Muscle layer of colon (tissue), 2 donors: Measurements from ENCODE around the gene ZNF652.
"Not testable (repeated sequence)": the region's sequence is repeated elsewhere in the genome, so short reads cannot be mapped to it uniquely, and the experiment has no call there.

ENCODE experiments used
- H3K27ac ChIP-seq: one replicate; pipeline ENCODE4 v1.7.0; 2013; ENCODE audit warnings: low read depth, mild to moderate bottlenecking, low read length, moderate library complexity
- H3K27me3 ChIP-seq, 2 donors: one replicate each; pipeline ENCODE4 v1.7.0; 2013; ENCODE audit warnings: low read length in 2 of 2, mild to moderate bottlenecking in 2 of 2; ENCODE audit not compliant: insufficient read depth in 2 of 2, control insufficient read depth in 1 of 2
- H3K36me3 ChIP-seq: one replicate; pipeline ENCODE4 v1.7.0; 2013; ENCODE audit warnings: mild to moderate bottlenecking, low read length; ENCODE audit not compliant: insufficient read depth
- H3K4me1 ChIP-seq: one replicate; pipeline ENCODE4 v1.7.0; 2013; ENCODE audit warnings: mild to moderate bottlenecking, low read length; ENCODE audit not compliant: insufficient read depth
- H3K4me3 ChIP-seq, 2 donors: one replicate each; pipeline ENCODE4 v1.7.0; 2013; ENCODE audit warnings: low read length in 2 of 2, low read depth in 1 of 2, mild to moderate bottlenecking in 1 of 2, moderate library complexity in 1 of 2
- H3K9ac ChIP-seq: one replicate; pipeline ENCODE4 v1.7.0; 2013; ENCODE audit warnings: low read length
- H3K9me3 ChIP-seq: one replicate; pipeline ENCODE4 v1.7.0; 2013; ENCODE audit warnings: mild to moderate bottlenecking, low read length
- donor health status: abdominal sarcoma.
- donor health status: Adenocarcinoma of cecum.

Gene ZNF652

DNA sequence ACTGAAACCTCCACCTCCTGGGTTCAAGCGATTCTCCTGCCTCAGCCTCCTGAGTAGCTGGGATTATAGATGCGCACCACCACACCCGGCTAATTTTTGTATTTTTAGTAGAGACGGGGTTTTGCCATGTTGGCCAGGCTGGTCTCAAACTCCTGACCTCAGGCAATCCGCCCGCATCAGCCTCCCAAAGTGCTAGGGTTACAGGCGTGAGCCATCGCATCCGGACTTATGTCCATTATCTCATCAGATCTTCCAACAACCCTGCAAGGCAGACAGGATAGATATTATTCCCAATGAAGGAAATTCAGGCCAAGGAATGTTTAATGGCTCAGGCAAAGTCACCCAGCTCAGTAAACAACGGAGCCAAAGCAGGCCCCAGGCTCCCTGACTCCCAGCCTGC lies 3.1 kb upstream of the ZNF652 start:
- H3K4me3 ChIP-seq, H3K36me3 ChIP-seq, H3K9me3 ChIP-seq, H3K27ac ChIP-seq, H3K4me1 ChIP-seq, H3K27me3 ChIP-seq, H3K9ac ChIP-seq: not testable (repeated sequence)

DNA sequence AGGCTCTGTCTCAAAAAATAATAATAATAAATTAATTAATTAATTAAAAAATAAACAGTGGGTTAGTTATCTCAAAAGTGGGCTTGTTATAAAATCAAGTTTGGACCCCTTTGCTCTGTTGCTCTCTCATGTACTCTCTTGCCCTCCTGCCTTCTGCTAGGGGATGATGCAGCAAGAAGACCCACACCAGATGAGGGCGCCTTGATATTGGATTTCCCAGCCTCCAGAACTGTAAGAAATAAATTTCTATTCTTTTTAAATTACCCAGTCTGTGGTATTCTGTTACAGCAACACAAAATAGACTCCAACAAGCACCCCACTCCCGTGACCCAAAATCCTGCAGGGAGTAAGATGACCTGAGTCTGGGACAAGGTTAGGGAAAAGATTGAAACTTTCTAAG lies 2.1 kb upstream of the ZNF652 start:
- Histone ChIP-seq H3K36me3 (no peaks in the 10 kb centered on the region), H3K4me1 (peaks cover 16% of the 10 kb centered on the region), H3K9me3 (no peaks in the 10 kb centered on the region), H3K27me3 (no peaks in the 10 kb centered on the region), H3K9ac (no peak overlapping the region), H3K27ac (no peak overlapping the region), H3K4me3 (no peak overlapping the region)

DNA sequence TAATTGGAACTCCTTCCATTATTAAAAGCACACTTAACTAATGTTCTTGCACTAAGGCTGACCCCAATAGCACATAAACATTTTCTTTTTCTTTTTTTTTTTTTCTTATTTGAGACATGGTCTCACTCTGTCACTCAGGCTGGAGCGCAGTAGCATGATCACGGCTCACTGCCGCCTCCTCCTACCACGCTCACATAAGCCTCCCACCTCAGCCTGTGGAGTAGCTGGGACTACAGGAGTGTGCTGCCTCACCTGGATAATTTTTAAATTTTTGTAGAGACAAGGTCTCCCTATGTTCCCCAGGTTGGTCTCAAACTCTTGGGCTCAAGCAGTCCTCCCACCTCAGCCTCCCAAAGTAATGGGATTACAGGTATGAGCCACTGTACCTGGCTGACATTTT lies 1.2 kb upstream of the ZNF652 start:
- no peak overlapping the region for H3K9ac ChIP-seq
- H3K27me3 ChIP-seq: no peaks in the 10 kb centered on the region
- no peak overlapping the region for H3K27ac ChIP-seq
- no peaks in the 10 kb centered on the region for H3K9me3 ChIP-seq
- peaks cover 25% of the 10 kb centered on the region for H3K4me1 ChIP-seq
- H3K4me3 ChIP-seq: no peak overlapping the region
- no peaks in the 10 kb centered on the region for H3K36me3 ChIP-seq

DNA sequence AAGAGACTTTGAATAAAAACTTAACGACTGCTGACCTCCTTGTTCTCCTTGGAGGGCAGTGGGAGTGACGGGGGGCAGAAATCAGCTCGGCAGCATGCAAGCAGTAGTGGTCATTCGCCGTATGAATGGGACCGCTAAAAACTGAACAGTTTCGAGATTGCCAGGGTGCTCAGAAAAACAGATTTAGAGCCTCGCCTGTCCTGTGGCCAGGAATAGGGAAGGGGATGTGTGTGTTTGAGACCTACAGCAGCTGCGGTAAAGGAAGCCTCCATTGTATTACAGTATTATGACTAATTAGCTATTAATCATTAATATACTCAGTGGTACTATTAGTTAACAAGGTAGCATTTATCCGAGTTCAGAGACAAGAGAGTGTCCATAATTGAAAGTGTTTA lies 670 bp upstream of the ZNF652 start:
- peak overlapping the region; percentile 41 for H3K9ac ChIP-seq
- no peaks in the 10 kb centered on the region for H3K36me3 ChIP-seq
- no peaks in the 10 kb centered on the region for H3K27me3 ChIP-seq
- no peaks in the 10 kb centered on the region for H3K9me3 ChIP-seq
- peaks cover 30% of the 10 kb centered on the region for H3K4me1 ChIP-seq
- H3K27ac ChIP-seq: peak overlapping the region; percentile 83
- H3K4me3 ChIP-seq: peak overlapping the region; percentile 58 to 78

DNA sequence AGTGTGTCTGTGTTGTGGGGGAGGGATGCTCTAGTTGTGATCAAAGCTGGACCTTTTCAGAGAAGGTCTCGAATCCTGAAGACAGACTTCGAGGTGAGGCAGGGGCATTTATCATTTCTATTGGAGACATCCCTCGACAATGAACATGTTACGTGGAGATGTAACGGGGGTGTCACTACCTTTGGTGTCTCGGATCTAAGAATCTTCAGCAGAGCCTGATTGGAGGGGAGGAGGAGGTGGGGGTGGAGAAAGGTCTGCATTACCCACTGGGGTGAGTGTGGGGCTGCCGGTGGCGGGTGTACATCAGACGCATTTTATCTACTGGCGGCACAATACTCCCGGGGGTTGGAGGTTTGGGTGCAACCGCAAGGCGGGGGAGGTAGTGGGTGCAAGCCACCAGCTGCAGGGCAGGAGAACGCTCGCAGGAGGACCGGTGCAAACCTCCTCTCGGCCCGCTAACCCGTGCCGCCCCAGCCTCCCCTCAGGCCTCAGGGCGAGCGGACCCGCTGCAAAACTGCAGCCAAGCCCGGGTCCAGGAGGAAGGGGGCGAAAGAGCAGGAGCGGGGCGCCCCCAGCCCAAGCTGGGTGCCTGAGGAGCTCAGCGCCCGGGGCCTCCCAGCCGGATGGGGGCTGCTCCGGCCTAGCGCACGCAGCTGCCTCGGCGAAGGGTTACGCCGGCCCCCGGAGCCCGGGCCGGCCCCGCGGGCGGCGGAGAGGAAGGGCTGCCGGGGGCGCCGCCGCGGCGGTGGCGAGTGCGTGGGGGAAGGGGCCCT lies 735 bp downstream of the ZNF652 start:
- H3K27ac ChIP-seq: peak overlapping the region; percentile 89
- peak overlapping the region; percentile 90 to 93 for H3K4me3 ChIP-seq
- H3K9ac ChIP-seq: peak overlapping the region; percentile 55
- no peaks in the 10 kb centered on the region for H3K9me3 ChIP-seq
- H3K27me3 ChIP-seq: no peaks in the 10 kb centered on the region
- H3K36me3 ChIP-seq: no peaks in the 10 kb centered on the region
- H3K4me1 ChIP-seq: peaks cover 32% of the 10 kb centered on the region

DNA sequence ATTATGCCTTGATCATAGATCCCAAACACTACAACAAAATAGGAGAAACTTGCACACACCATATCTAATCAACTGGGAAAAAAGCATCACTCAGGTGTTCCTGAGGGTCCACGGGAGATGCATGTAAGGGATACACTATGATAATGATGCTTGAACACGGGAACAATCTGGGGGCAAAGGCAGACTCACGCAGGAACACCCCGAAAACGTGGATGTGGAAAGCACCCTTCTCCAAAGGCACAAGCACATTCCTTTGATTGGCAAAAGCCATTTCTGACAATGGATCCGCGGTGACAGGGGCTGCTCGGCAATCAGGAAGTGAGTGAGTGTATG lies 1.3 kb downstream of the ZNF652 start:
- Histone ChIP-seq H3K9me3 (no peaks in the 10 kb centered on the region), H3K36me3 (no peaks in the 10 kb centered on the region), H3K9ac (peak overlapping the region; percentile 55), H3K27ac (peak overlapping the region; percentile 89), H3K4me3 (peak overlapping the region; percentile 90 to 93), H3K4me1 (peaks cover 32% of the 10 kb centered on the region), H3K27me3 (no peaks in the 10 kb centered on the region)

DNA sequence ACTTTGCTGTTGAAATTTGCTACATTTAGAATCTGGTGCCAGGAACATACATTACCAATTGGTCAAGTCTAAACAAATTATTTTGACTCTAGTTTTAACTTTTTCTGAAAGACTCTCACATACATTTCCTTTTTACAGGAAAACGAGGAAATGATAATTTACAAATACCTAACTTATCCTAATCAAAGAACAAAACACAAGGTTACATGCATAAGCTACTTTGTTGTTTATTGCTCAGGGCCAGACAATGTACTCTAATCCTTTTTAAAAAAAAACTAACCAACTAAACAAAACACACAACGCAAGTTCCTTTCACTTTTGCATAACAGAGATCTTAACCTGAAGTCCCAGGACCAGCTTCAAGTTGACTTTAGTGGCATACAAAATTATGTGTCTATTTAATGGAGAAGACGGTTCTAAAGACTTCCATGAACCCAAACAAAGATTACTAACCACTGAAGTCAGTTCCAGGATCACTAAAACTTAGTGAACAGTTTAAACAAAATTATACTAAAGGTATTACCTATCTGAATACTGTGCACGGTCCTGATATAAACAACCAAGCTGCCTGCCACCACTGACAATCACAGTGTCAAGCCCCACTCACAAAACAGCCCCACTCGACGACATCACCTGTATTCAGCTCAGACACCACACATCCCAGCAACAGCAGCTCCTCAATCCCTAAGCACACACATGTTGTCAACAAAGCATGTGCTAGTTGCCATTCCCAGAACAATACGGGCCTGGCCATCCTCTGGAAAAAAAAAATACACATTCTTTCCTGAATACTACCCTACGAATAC lies 1.9 kb downstream of the ZNF652 start:
- H3K4me3 ChIP-seq: peak overlapping the region; percentile 90 to 93
- H3K9me3 ChIP-seq: no peaks in the 10 kb centered on the region
- peak overlapping the region; percentile 55 for H3K9ac ChIP-seq
- peak overlapping the region; percentile 89 for H3K27ac ChIP-seq
- no peaks in the 10 kb centered on the region for H3K27me3 ChIP-seq
- peaks cover 32% of the 10 kb centered on the region for H3K4me1 ChIP-seq
- H3K36me3 ChIP-seq: no peaks in the 10 kb centered on the region

DNA sequence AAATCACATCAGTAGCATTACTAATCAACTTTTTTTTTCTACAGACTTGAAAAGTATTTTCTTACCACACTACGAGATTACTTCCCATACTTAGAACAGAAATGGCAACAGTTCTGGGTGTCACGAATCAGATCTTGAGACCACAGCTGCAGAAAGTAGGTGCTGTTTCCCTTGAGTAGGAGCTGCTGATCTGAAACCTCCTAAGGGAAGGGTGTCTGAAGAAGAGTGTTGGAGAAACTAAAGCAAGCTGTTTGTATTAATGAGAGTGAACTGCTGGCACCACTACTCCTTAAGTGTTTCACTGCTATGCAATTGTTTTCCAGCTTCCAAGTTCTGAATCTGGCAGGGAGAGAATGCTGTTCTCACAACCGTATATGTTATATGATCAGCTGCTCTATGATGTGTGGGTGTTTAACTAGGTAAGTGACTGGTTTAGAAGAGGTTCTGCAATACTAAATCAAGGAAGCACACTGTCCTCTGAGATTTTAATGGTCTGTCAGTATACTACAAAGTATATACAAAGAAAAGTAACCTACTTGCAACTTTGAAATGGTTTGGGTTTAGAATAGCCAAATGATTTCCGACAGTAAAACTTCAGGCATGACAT lies 3.3 kb downstream of the ZNF652 start:
- no peaks in the 10 kb centered on the region for H3K36me3 ChIP-seq
- no peaks in the 10 kb centered on the region for H3K27me3 ChIP-seq
- H3K4me1 ChIP-seq: peaks cover 32% of the 10 kb centered on the region
- peak overlapping the region; percentile 89 for H3K27ac ChIP-seq
- H3K9me3 ChIP-seq: no peaks in the 10 kb centered on the region
- H3K4me3 ChIP-seq: no peak overlapping the region
- peak overlapping the region; percentile 45 for H3K9ac ChIP-seq

DNA sequence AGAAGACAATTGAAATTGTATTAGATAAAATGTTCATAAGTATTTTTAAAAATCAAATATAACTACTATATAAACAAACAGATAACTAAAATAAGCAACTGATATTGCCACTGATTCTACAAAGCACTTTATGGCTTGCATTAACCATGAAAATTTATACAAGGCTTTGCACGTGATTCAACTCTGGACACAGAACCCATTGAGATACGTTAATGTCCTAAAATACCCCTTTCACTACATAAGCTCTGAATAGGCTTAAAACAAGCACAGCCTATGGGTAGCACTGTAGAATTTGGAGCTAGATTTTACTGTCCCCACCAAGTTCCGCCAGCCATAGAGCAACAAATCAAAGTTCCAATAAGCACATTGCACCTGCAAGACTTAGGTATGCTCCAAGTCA lies 4.5 kb downstream of the ZNF652 start:
- Histone ChIP-seq H3K36me3 (no peaks in the 10 kb centered on the region), H3K4me1 (peaks cover 38% of the 10 kb centered on the region), H3K9ac (peak overlapping the region; percentile 45), H3K27me3 (no peaks in the 10 kb centered on the region), H3K27ac (no peak overlapping the region), H3K4me3 (no peak overlapping the region), H3K9me3 (no peaks in the 10 kb centered on the region)

DNA sequence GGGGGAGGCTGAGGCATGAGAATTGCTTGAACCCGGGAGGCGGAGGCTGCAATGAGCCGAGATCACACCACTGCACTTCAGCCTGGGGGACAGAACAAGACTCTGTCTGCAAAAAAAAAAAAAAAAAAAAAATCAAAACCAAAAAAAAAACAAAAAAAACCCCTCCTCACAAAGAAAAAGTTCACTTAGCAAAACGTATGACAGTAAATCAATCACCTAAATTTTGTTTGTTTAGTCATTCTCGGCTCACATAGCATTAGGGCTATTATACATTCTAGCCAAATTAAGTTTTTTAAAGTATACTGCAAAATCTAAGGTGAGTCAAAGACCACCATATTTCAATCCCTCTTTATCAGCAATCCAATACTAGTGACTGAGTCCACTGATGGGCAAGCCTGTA lies 5.7 kb downstream of the ZNF652 start:
- Histone ChIP-seq H3K27me3 (no peaks in the 10 kb centered on the region), H3K27ac (no peak overlapping the region), H3K4me1 (peaks cover 38% of the 10 kb centered on the region), H3K36me3 (no peaks in the 10 kb centered on the region), H3K4me3 (no peak overlapping the region), H3K9ac (no peak overlapping the region), H3K9me3 (no peaks in the 10 kb centered on the region)

DNA sequence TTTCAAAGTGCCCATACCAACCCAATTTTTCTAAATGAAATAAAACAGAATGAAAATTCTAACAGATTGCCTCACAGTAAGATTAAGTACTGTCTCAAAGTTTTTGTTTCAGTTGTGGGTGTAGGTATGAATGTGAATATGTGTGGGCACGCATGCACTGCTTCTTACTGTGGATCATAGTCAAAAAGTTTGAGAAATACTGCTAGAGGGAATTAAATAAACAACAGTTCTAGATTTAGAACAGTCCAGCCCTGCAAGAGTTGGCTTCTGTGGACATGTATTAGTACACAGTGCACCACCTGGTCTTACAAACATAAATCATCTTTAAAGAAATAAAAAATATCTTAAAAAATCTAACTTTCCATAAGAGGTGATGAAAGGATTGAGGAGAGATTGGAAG lies 8.4 kb downstream of the ZNF652 start:
- no peak overlapping the region for H3K4me3 ChIP-seq
- H3K27ac ChIP-seq: peak overlapping the region; percentile 24
- H3K36me3 ChIP-seq: peaks cover 7% of the 10 kb centered on the region
- H3K27me3 ChIP-seq: no peaks in the 10 kb centered on the region
- peaks cover 17% of the 10 kb centered on the region for H3K4me1 ChIP-seq
- no peaks in the 10 kb centered on the region for H3K9me3 ChIP-seq
- no peak overlapping the region for H3K9ac ChIP-seq
